HEK293 (cell line): ENCODE measurements around the gene PANX3.

Experiments used
- CTCF ChIA-PET: fragments of 350-600 bp; formaldehyde crosslinking; extraction: SDS; loops from one replicate; lab custom pipeline; 2021; ENCODE audit warnings: antibody characterized with exemption; lab: Yijun Ruan, JAX
- POLR2A ChIA-PET: fragments of 300-600 bp; formaldehyde crosslinking; extraction: SDS; loops from one replicate; lab custom pipeline; 2020; ENCODE audit warnings: antibody characterized with exemption, inconsistent platforms; lab: Yijun Ruan, JAX
- H3K27ac ChIP-seq: fragments of 200-500 bp; sonication (Bioruptor generic); 2 replicates; pipeline ENCODE4 v1.5.1; 2014; ENCODE audit warnings: low read depth, low read length, control low read depth, inconsistent platforms; ENCODE audit errors: extremely low read depth
- H3K36me3 ChIP-seq, 2 experiments: fragments of 200-500 bp in 1 of 2; sonication (Bioruptor generic) in 1 of 2; 1 replicate in 1 of 2; 2 replicates in 1 of 2; pipeline ENCODE4 v1.5.1; 2014 to 2017; ENCODE audit warnings: inconsistent platforms in 2 of 2, low read length in 2 of 2; ENCODE audit not compliant: control insufficient read depth in 2 of 2, insufficient read depth in 1 of 2
- H3K4me1 ChIP-seq: fragments of 200-500 bp; sonication (Bioruptor generic); 2 replicates; pipeline ENCODE4 v1.5.1; 2014; ENCODE audit warnings: mild to moderate bottlenecking, low read length, inconsistent platforms; ENCODE audit not compliant: control insufficient read depth, insufficient read depth
- H3K4me3 ChIP-seq: 2 replicates; pipeline ENCODE4 v1.5.1; 2011; ENCODE audit warnings: low read depth, mild to moderate bottlenecking, control low read depth, low read length, moderate library complexity
- H3K9me3 ChIP-seq: fragments of 200-500 bp; sonication (Bioruptor generic); 2 replicates; pipeline ENCODE4 v1.5.1; 2014; ENCODE audit warnings: low read depth, low read length, inconsistent platforms; ENCODE audit not compliant: control insufficient read depth, insufficient read depth
- HOXA7 ChIP-seq: sonication (generic); formaldehyde crosslinking; IDR thresholded peaks from 2 replicates; pipeline ENCODE4 v1.8.1; 2022; ENCODE audit warnings: missing genetic modification reagents, borderline replicate concordance
- KLF9 ChIP-seq: fragments of 450-650 bp; formaldehyde crosslinking; IDR thresholded peaks from 2 replicates; pipeline ENCODE4 v1.5.1; 2016; ENCODE audit warnings: missing biosample characterization, missing genetic modification characterization, low read depth
- MZF1 ChIP-seq: fragments of 450-650 bp; formaldehyde crosslinking; IDR thresholded peaks from 2 replicates; pipeline ENCODE4 v1.5.1; 2017; ENCODE audit warnings: missing biosample characterization, missing genetic modification characterization, borderline replicate concordance
- ZFP3 ChIP-seq: fragments of 450-650 bp; formaldehyde crosslinking; IDR thresholded peaks from 2 replicates; pipeline ENCODE4 v1.5.1; 2016; ENCODE audit warnings: low read depth, missing biosample characterization, missing genetic modification characterization
- ZNF157 ChIP-seq: fragments of 450-650 bp; formaldehyde crosslinking; IDR thresholded peaks from 2 replicates; pipeline ENCODE4 v1.5.1; 2016; ENCODE audit warnings: missing biosample characterization, missing genetic modification characterization
- ZNF366 ChIP-seq: fragments of 450-650 bp; formaldehyde crosslinking; conservative IDR thresholded peaks from 2 replicates; pipeline ENCODE4 v1.5.1; 2016; ENCODE audit warnings: missing biosample characterization, missing genetic modification characterization
- ZNF518A ChIP-seq: fragments of 450-650 bp; formaldehyde crosslinking; conservative IDR thresholded peaks from 2 replicates; pipeline ENCODE4 v1.5.1; 2016; ENCODE audit warnings: low read depth, missing biosample characterization, missing genetic modification characterization
- ZNF555 ChIP-seq: fragments of 450-650 bp; formaldehyde crosslinking; conservative IDR thresholded peaks from 2 replicates; pipeline ENCODE4 v1.5.1; 2017; ENCODE audit warnings: missing biosample characterization, mild to moderate bottlenecking, missing genetic modification characterization, inconsistent platforms
- ZNF777 ChIP-seq: fragments of 450-650 bp; formaldehyde crosslinking; IDR thresholded peaks from 2 replicates; pipeline ENCODE4 v1.5.1; 2017; ENCODE audit warnings: missing biosample characterization, missing genetic modification characterization, borderline replicate concordance
- ZNF837 ChIP-seq: fragments of 450-650 bp; formaldehyde crosslinking; IDR thresholded peaks from 2 replicates; pipeline ENCODE4 v1.5.1; 2016; ENCODE audit warnings: missing biosample characterization, missing genetic modification characterization
- ZSCAN4 ChIP-seq: fragments of 450-650 bp; formaldehyde crosslinking; IDR thresholded peaks from 2 replicates; pipeline ENCODE4 v1.5.1; 2017; ENCODE audit warnings: missing biosample characterization, missing genetic modification characterization
- TF ChIP-seq, protein P1 (sequence below): fragments of 450-650 bp; formaldehyde crosslinking; IDR thresholded peaks from 2 replicates; pipeline ENCODE4 v1.5.1; 2016; ENCODE audit warnings: missing biosample characterization, missing genetic modification characterization
- TF ChIP-seq, protein P2 (sequence below): fragments of 450-650 bp; formaldehyde crosslinking; IDR thresholded peaks from 2 replicates; pipeline ENCODE4 v1.5.1; 2016; ENCODE audit warnings: missing biosample characterization, missing genetic modification characterization, low read depth
- TF ChIP-seq, protein P3 (sequence below): fragments of 450-650 bp; formaldehyde crosslinking; IDR thresholded peaks from 2 replicates; pipeline ENCODE4 v1.5.1; 2016; ENCODE audit warnings: missing biosample characterization, missing genetic modification characterization

The PANX3 gene

GRCh38 chr11:124612567-124613246, 1.5 kb downstream of the PANX3 start:
- H3K27ac ChIP-seq: no peak overlapping the region
- TF ChIP-seq MZF1 (tag by site-specific recombination): no peak
- TF ChIP-seq, protein P1, sequence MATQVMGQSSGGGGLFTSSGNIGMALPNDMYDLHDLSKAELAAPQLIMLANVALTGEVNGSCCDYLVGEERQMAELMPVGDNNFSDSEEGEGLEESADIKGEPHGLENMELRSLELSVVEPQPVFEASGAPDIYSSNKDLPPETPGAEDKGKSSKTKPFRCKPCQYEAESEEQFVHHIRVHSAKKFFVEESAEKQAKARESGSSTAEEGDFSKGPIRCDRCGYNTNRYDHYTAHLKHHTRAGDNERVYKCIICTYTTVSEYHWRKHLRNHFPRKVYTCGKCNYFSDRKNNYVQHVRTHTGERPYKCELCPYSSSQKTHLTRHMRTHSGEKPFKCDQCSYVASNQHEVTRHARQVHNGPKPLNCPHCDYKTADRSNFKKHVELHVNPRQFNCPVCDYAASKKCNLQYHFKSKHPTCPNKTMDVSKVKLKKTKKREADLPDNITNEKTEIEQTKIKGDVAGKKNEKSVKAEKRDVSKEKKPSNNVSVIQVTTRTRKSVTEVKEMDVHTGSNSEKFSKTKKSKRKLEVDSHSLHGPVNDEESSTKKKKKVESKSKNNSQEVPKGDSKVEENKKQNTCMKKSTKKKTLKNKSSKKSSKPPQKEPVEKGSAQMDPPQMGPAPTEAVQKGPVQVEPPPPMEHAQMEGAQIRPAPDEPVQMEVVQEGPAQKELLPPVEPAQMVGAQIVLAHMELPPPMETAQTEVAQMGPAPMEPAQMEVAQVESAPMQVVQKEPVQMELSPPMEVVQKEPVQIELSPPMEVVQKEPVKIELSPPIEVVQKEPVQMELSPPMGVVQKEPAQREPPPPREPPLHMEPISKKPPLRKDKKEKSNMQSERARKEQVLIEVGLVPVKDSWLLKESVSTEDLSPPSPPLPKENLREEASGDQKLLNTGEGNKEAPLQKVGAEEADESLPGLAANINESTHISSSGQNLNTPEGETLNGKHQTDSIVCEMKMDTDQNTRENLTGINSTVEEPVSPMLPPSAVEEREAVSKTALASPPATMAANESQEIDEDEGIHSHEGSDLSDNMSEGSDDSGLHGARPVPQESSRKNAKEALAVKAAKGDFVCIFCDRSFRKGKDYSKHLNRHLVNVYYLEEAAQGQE (tag by site-specific recombination): 0 out of 2 replicates have a peak, but pooled peaks have one; percentile 57
- ChIA-PET POLR2A (interaction anchor here (1.3 kb wide), 1 partner anchor 10 kb away, joined by 4 read pairs; the partner anchor contains the start of gene TBRG1), CTCF (interaction anchor here (0.6 to 0.9 kb wide), 2 partner anchors 150 to 151 kb away, joined by 3 read pairs; no protein-coding TSS in a partner anchor)
- no peaks in the 10 kb centered on the region for H3K4me1 ChIP-seq
- no peak overlapping the region for H3K4me3 ChIP-seq
- H3K36me3 ChIP-seq: no peaks in the 10 kb centered on the region
- no peaks in the 10 kb centered on the region for H3K9me3 ChIP-seq

DNA sequence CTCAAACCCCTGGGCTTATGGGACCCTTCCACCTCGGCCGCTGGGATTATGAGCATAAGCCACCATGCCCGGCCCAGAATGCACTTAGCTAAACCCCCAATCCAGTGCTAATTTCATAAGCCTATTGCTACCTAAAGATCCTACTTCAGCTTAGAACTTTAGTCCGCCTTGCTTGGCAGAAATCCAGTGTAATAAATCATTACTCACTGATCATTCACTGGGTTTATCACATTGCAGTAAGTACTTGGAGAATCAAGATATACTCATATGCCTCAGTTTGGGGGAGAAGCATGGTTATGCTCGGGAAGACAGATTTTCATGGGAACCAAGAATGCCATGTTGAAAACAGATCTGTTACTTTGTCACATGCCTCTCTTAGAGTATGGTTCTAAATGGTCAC, 7.6 kb downstream of the PANX3 start:
- H3K27ac ChIP-seq: no peak overlapping the region
- CTCF ChIA-PET: no interaction called here
- no peak for TF ChIP-seq KLF9 (tag by site-specific recombination)
- TF ChIP-seq ZNF555 (tag by site-specific recombination): no peak
- no peak for TF ChIP-seq ZSCAN4 (tag by site-specific recombination)
- TF ChIP-seq ZFP3 (tag by site-specific recombination): no peak
- TF ChIP-seq ZNF518A (tag by site-specific recombination): no peak
- no peak for TF ChIP-seq ZNF366 (tag by site-specific recombination)
- TF ChIP-seq, protein P2, sequence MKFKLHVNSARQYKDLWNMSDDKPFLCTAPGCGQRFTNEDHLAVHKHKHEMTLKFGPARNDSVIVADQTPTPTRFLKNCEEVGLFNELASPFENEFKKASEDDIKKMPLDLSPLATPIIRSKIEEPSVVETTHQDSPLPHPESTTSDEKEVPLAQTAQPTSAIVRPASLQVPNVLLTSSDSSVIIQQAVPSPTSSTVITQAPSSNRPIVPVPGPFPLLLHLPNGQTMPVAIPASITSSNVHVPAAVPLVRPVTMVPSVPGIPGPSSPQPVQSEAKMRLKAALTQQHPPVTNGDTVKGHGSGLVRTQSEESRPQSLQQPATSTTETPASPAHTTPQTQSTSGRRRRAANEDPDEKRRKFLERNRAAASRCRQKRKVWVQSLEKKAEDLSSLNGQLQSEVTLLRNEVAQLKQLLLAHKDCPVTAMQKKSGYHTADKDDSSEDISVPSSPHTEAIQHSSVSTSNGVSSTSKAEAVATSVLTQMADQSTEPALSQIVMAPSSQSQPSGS (tag by site-specific recombination): no peak
- TF ChIP-seq ZNF157 (tag by site-specific recombination): no peak
- no peak for TF ChIP-seq ZNF837 (tag by site-specific recombination)
- TF ChIP-seq, protein P3, sequence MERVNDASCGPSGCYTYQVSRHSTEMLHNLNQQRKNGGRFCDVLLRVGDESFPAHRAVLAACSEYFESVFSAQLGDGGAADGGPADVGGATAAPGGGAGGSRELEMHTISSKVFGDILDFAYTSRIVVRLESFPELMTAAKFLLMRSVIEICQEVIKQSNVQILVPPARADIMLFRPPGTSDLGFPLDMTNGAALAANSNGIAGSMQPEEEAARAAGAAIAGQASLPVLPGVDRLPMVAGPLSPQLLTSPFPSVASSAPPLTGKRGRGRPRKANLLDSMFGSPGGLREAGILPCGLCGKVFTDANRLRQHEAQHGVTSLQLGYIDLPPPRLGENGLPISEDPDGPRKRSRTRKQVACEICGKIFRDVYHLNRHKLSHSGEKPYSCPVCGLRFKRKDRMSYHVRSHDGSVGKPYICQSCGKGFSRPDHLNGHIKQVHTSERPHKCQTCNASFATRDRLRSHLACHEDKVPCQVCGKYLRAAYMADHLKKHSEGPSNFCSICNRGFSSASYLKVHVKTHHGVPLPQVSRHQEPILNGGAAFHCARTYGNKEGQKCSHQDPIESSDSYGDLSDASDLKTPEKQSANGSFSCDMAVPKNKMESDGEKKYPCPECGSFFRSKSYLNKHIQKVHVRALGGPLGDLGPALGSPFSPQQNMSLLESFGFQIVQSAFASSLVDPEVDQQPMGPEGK (tag by site-specific recombination): no peak
- TF ChIP-seq HOXA7 (CRISPR knock-in tag): no peak
- TF ChIP-seq ZNF777 (tag by site-specific recombination): no peak
- TF ChIP-seq, all 188 proteins: peak for 0
- POLR2A ChIA-PET: no interaction called here
- Histone ChIP-seq H3K4me3 (no peak overlapping the region), H3K36me3 (no peaks in the 10 kb centered on the region), H3K4me1 (no peaks in the 10 kb centered on the region), H3K9me3 (no peaks in the 10 kb centered on the region)
